ENCODE data around the gene FADS3. TPM values are rescaled to one million over a fixed set of nuclear protein-coding genes. Genes with fewer than 3 reads are reported as not detected.

Gene FADS3
- total and polyA plus RNA-seq, 2 donors from 2014 or later: 20.5 to 58.2 TPM

- Histone ChIP-seq H3K9me3 (ENCODE audit: control insufficient read depth in 2 of 3, insufficient read depth in 1 of 3, low read length in 3 of 3) (no peaks in the 10 kb centered on the region), H3K36me3 (ENCODE audit: control insufficient read depth in 2 of 3, insufficient read depth in 3 of 3, low read length in 3 of 3) (peaks cover 0 to 5% (median 2%) of the 10 kb centered on the region in 3 donors), H3K4me1 (ENCODE audit: control insufficient read depth in 2 of 3, insufficient read depth in 2 of 3, low read depth in 1 of 3, low read length in 3 of 3) (no peaks in the 10 kb centered on the region), H3K9ac (ENCODE audit: low read length in 3 of 3) (no peak overlapping the region), H3K4me3 (ENCODE audit: low read length in 3 of 3) (no peak overlapping the region), H3K27me3 (ENCODE audit: control insufficient read depth, insufficient read depth, low read length) (no peaks in the 10 kb centered on the region), H3K27ac (ENCODE audit: low read depth in 2 of 2, low read length in 2 of 2) (no peak overlapping the region)
- intact Hi-C loops (cut with DNase I): no loop called here
- FAIRE-seq (no peak), DNase-seq (no peak)
- TF ChIP-seq CTCF (IDR thresholded peaks at IDR 0.05; ENCODE audit: borderline replicate concordance, extremely low read depth, insufficient read depth): no peak
These were observed 42.7 kb downstream of the FADS3 start for GRCh38 chr11:61848631-61849030.

GRCh38 chr11:61847914-61848581 is 43.3 kb downstream of the FADS3 start:
- intact Hi-C loops (cut with DNase I): no loop called here
- Histone ChIP-seq H3K36me3 (ENCODE audit: control insufficient read depth in 2 of 3, insufficient read depth in 3 of 3, low read length in 3 of 3) (peaks cover 0 to 5% (median 2%) of the 10 kb centered on the region in 3 donors), H3K9ac (ENCODE audit: low read length in 3 of 3) (no peak overlapping the region), H3K9me3 (ENCODE audit: control insufficient read depth in 2 of 3, insufficient read depth in 1 of 3, low read length in 3 of 3) (no peaks in the 10 kb centered on the region), H3K4me3 (ENCODE audit: low read length in 3 of 3) (no peak overlapping the region), H3K27me3 (ENCODE audit: control insufficient read depth, insufficient read depth, low read length) (no peaks in the 10 kb centered on the region), H3K4me1 (ENCODE audit: control insufficient read depth in 2 of 3, insufficient read depth in 2 of 3, low read depth in 1 of 3, low read length in 3 of 3) (no peaks in the 10 kb centered on the region), H3K27ac (ENCODE audit: low read depth in 2 of 2, low read length in 2 of 2) (no peak overlapping the region)
- TF ChIP-seq CTCF (IDR thresholded peaks at IDR 0.05; ENCODE audit: borderline replicate concordance, extremely low read depth, insufficient read depth): no peak
- DNase-seq (peak in 1 of 5 donors; percentile 33), FAIRE-seq (no peak)

- Histone ChIP-seq H3K9me3 (ENCODE audit: control insufficient read depth in 2 of 3, insufficient read depth in 1 of 3, low read length in 3 of 3) (no peaks in the 10 kb centered on the region), H3K27me3 (ENCODE audit: control insufficient read depth, insufficient read depth, low read length) (no peaks in the 10 kb centered on the region), H3K36me3 (ENCODE audit: control insufficient read depth in 2 of 3, insufficient read depth in 3 of 3, low read length in 3 of 3) (peaks cover 2 to 6% (median 5%) of the 10 kb centered on the region in 3 donors), H3K9ac (ENCODE audit: low read length in 3 of 3) (no peak overlapping the region), H3K4me1 (ENCODE audit: control insufficient read depth in 2 of 3, insufficient read depth in 2 of 3, low read depth in 1 of 3, low read length in 3 of 3) (no peaks in the 10 kb centered on the region), H3K4me3 (ENCODE audit: low read length in 3 of 3) (no peak overlapping the region), H3K27ac (ENCODE audit: low read depth in 2 of 2, low read length in 2 of 2) (no peak overlapping the region)
- intact Hi-C loops (cut with DNase I): no loop called here
- TF ChIP-seq CTCF (IDR thresholded peaks at IDR 0.05; ENCODE audit: borderline replicate concordance, extremely low read depth, insufficient read depth): no peak
- DNase-seq (peak in 1 of 5 donors; percentile 18), FAIRE-seq (no peak)
These were observed 44.9 kb downstream of the FADS3 start for GRCh38 chr11:61846362-61847020.

All from kidney (tissue), 14 donors.